ENCODE measurements around the gene PAPPA.

Gene PAPPA

DNA sequence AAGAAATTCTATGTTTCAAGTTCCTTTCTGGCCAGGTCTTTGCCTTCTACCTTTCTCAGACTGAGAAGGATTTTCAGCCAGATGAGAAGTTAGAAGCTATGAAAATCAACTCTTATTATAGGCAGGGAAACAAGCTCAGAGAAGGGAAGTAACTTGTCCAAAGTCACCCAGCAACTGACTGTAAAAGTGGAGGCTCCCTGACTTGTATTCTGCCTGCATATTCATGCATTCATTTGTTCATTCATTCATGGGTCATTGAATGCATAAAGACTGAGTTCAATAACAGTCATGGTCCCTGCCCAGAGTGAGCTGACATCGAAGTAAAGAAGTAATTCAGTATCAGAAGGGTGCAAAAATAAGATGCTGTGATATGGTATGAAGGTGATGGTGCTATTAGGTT, 239.6 kb downstream of the PAPPA start:
- no peak overlapping the region for H3K4me3 ChIP-seq (ENCODE audit: insufficient read depth, low read length, poor library complexity, severe bottlenecking)
- no peak overlapping the region for H2AFZ ChIP-seq (ENCODE audit: low read depth, low read length, severe bottlenecking)
- H3K9ac ChIP-seq (ENCODE audit: low read length), result no peak overlapping the region
- H3K4me2 ChIP-seq (ENCODE audit: low read depth, low read length, poor library complexity, severe bottlenecking), result no peak overlapping the region
- no peaks in the 10 kb centered on the region for H4K20me1 ChIP-seq (ENCODE audit: low read depth, low read length)
- H3K9me2 ChIP-seq (replicated peaks; ENCODE audit: insufficient read depth, low read length), result no peaks in the 10 kb centered on the region
- H3K9me3 ChIP-seq (ENCODE audit: insufficient read depth, low read length), result no peaks in the 10 kb centered on the region
- TF ChIP-seq, protein P1, sequence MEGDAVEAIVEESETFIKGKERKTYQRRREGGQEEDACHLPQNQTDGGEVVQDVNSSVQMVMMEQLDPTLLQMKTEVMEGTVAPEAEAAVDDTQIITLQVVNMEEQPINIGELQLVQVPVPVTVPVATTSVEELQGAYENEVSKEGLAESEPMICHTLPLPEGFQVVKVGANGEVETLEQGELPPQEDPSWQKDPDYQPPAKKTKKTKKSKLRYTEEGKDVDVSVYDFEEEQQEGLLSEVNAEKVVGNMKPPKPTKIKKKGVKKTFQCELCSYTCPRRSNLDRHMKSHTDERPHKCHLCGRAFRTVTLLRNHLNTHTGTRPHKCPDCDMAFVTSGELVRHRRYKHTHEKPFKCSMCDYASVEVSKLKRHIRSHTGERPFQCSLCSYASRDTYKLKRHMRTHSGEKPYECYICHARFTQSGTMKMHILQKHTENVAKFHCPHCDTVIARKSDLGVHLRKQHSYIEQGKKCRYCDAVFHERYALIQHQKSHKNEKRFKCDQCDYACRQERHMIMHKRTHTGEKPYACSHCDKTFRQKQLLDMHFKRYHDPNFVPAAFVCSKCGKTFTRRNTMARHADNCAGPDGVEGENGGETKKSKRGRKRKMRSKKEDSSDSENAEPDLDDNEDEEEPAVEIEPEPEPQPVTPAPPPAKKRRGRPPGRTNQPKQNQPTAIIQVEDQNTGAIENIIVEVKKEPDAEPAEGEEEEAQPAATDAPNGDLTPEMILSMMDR (IDR thresholded peaks at IDR 0.05; ENCODE audit: insufficient read depth, low read length, poor library complexity, severe bottlenecking), result no peak
- TF ChIP-seq EZH2phosphoT487 (conservative IDR thresholded peaks at IDR 0.05; ENCODE audit: low read length), result no peak
- no peaks in the 10 kb centered on the region for H3K79me2 ChIP-seq (ENCODE audit: insufficient read depth, low read length)
- H3K36me3 ChIP-seq (ENCODE audit: low read length), result no peaks in the 10 kb centered on the region
- H3K27me3 ChIP-seq (ENCODE audit: low read length), result no peaks in the 10 kb centered on the region
- H3K27ac ChIP-seq (ENCODE audit: low read depth, low read length), result no peak overlapping the region
- no peaks in the 10 kb centered on the region for H3F3A ChIP-seq (ENCODE audit: insufficient read depth)

DNA sequence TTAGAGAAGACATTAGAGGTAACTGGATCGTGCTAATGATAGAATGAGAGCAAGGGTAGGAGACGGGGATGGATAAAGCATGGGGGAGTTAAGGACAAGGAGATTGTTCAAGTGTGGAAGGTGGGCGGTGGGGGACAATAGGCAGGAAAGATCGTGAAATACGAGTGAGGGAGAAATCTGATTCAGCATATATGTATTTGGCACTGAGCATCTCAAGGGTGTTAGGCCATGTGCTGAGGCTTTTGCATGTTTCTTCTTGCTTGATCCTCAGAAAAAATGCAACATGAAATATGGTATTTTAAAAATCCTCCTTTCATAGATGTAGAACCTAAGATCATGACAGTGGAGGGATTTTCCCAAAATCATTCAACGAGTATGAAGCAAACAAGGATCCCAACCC, 240.5 kb downstream of the PAPPA start:
- Histone ChIP-seq H3K27me3 (ENCODE audit: low read length) (no peaks in the 10 kb centered on the region), H3K27ac (ENCODE audit: low read depth, low read length) (no peak overlapping the region), H3K4me2 (ENCODE audit: low read depth, low read length, poor library complexity, severe bottlenecking) (no peak overlapping the region), H3F3A (ENCODE audit: insufficient read depth) (no peaks in the 10 kb centered on the region), H4K20me1 (ENCODE audit: low read depth, low read length) (no peaks in the 10 kb centered on the region), H2AFZ (ENCODE audit: low read depth, low read length, severe bottlenecking) (no peak overlapping the region), H3K36me3 (ENCODE audit: low read length) (no peaks in the 10 kb centered on the region), H3K9me2 (replicated peaks; ENCODE audit: insufficient read depth, low read length) (no peaks in the 10 kb centered on the region), H3K9me3 (ENCODE audit: insufficient read depth, low read length) (no peaks in the 10 kb centered on the region), H3K9ac (ENCODE audit: low read length) (no peak overlapping the region), H3K79me2 (ENCODE audit: insufficient read depth, low read length) (no peaks in the 10 kb centered on the region), H3K4me3 (ENCODE audit: insufficient read depth, low read length, poor library complexity, severe bottlenecking) (no peak overlapping the region)
- TF ChIP-seq, protein P1 (IDR thresholded peaks at IDR 0.05; ENCODE audit: insufficient read depth, low read length, poor library complexity, severe bottlenecking), result no peak

DNA sequence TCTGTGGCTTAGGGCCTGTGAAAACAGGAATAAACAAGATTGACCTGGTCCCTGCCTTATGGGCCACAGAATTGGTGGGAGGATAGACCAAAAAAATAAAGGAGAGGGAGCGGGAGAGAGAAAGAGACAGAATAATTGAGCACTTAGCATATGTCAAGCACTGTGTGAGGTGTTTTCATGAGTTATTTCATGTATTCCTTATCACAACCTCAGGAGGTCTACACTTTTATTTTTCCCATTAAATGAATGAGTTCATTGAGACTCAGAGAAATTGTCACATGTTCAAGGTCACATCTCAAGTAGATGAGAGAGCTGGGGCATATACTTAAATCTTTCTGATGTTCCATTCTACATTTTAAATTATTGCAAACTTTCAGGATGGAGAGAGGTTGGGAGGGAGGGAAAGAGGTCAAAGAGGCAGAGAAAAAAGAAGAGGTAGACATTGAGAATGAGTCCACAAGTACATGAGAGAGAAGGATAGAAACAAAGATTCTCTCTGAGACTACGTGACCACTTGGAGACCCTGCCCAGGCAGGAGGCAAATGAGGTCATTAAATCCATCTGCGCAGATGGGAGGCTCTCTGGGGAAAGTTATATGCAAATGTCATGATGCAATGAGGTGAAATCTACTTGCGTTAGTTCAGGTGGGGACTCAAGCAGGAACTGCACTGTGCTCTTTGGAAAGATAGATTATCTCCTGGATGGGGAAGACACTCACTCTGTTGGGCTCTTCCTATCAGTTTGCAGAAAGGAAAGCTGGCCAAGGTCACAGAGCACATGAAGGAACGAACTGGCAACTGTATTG, 241.5 kb downstream of the PAPPA start:
- no peak overlapping the region for H3K4me3 ChIP-seq (ENCODE audit: insufficient read depth, low read length, poor library complexity, severe bottlenecking)
- no peaks in the 10 kb centered on the region for H3K9me3 ChIP-seq (ENCODE audit: insufficient read depth, low read length)
- H3K4me2 ChIP-seq (ENCODE audit: low read depth, low read length, poor library complexity, severe bottlenecking), result no peak overlapping the region
- no peaks in the 10 kb centered on the region for H3K27me3 ChIP-seq (ENCODE audit: low read length)
- no peak overlapping the region for H3K9ac ChIP-seq (ENCODE audit: low read length)
- no peaks in the 10 kb centered on the region for H3K36me3 ChIP-seq (ENCODE audit: low read length)
- H3K27ac ChIP-seq (ENCODE audit: low read depth, low read length), result no peak overlapping the region
- H3K79me2 ChIP-seq (ENCODE audit: insufficient read depth, low read length), result no peaks in the 10 kb centered on the region
- no peak overlapping the region for H2AFZ ChIP-seq (ENCODE audit: low read depth, low read length, severe bottlenecking)
- H4K20me1 ChIP-seq (ENCODE audit: low read depth, low read length), result no peaks in the 10 kb centered on the region
- no peaks in the 10 kb centered on the region for H3K9me2 ChIP-seq (replicated peaks; ENCODE audit: insufficient read depth, low read length)
- H3F3A ChIP-seq (ENCODE audit: insufficient read depth), result no peaks in the 10 kb centered on the region
- TF ChIP-seq, protein P1 (IDR thresholded peaks at IDR 0.05; ENCODE audit: insufficient read depth, low read length, poor library complexity, severe bottlenecking), result no peak
- no peak for TF ChIP-seq EZH2phosphoT487 (conservative IDR thresholded peaks at IDR 0.05; ENCODE audit: low read length)

All from SU-DHL-6 (cell line).